Smooth muscle cell (in vitro differentiated cells): Measurements from ENCODE around the gene ATRN. TPM values are rescaled to one million over a fixed set of nuclear protein-coding genes. Genes with fewer than 3 reads are reported as not detected.
"Not testable (repeated sequence)": the region's sequence is repeated elsewhere in the genome, so short reads cannot be mapped to it uniquely, and the experiment has no call there.

Experiments
- DNase-seq: peaks from one replicate; lab custom pipeline; 2025; ENCODE audit not compliant: unreplicated experiment; lab: John Stamatoyannopoulos, UW
- H2AFZ ChIP-seq: fragments of 200-600 bp; sonication (generic); 2 replicates; pipeline ENCODE4 v1.6.0; 2016; ENCODE audit warnings: antibody characterized with exemption, low read depth, mild to moderate bottlenecking
- H3F3A ChIP-seq: fragments of 200-600 bp; sonication (generic); 2 replicates; pipeline ENCODE4 v1.6.0; 2017; ENCODE audit warnings: antibody characterized with exemption, low read depth
- H3K27ac ChIP-seq: fragments of 200-600 bp; sonication (generic); 2 replicates; pipeline ENCODE4 v1.5.1; 2016; ENCODE audit warnings: low read depth, mild to moderate bottlenecking
- H3K27me3 ChIP-seq: fragments of 200-600 bp; sonication (generic); 2 replicates; pipeline ENCODE4 v1.6.1; 2016; ENCODE audit warnings: low read depth, mild to moderate bottlenecking
- H3K36me3 ChIP-seq: fragments of 200-600 bp; sonication (generic); 2 replicates; pipeline ENCODE4 v1.5.1; 2016; ENCODE audit warnings: low read depth
- H3K4me1 ChIP-seq: fragments of 200-600 bp; sonication (generic); 2 replicates; pipeline ENCODE4 v1.5.1; 2016; ENCODE audit warnings: low read depth
- H3K4me2 ChIP-seq: fragments of 200-600 bp; sonication (generic); 2 replicates; pipeline ENCODE4 v1.6.0; 2016; ENCODE audit warnings: mild to moderate bottlenecking
- H3K4me3 ChIP-seq: fragments of 200-600 bp; sonication (generic); 2 replicates; pipeline ENCODE4 v1.5.1; 2016; ENCODE audit warnings: mild to moderate bottlenecking
- H3K79me2 ChIP-seq: fragments of 200-600 bp; sonication (generic); 2 replicates; pipeline ENCODE4 v1.6.0; 2016; ENCODE audit warnings: low read depth, mild to moderate bottlenecking
- H3K9ac ChIP-seq: fragments of 200-600 bp; sonication (generic); 2 replicates; pipeline ENCODE4 v1.6.0; 2016; ENCODE audit warnings: low read depth
- H3K9me3 ChIP-seq: fragments of 200-600 bp; sonication (generic); replicated peaks from 2 replicates; pipeline ENCODE4 v1.5.1; 2016; ENCODE audit warnings: low read depth
- H4K20me1 ChIP-seq: fragments of 200-600 bp; sonication (generic); 2 replicates; pipeline ENCODE4 v1.6.0; 2016; ENCODE audit warnings: low read depth
- CTCF ChIP-seq: fragments of 200-600 bp; sonication (generic); IDR thresholded peaks from 2 replicates; pipeline ENCODE4 v1.5.1; 2017; ENCODE audit warnings: borderline replicate concordance, mild to moderate bottlenecking, antibody characterized with exemption; ENCODE audit not compliant: insufficient read depth, poor library complexity, severe bottlenecking
- WGBS: methylation state at CpG from one replicate; pipeline ENCODE4 v1.1.7; 2016; ENCODE audit warnings: low lambda C conversion rate; 5-methylcytosine and 5-hydroxymethylcytosine counted together
- polyA plus RNA-seq: library from polyadenylated mRNA; unstranded; fragments of >200 nt; fragmentation: Nextera tagmentation; extraction: Ambion mirVana; gene quantifications from 2 replicates; pipeline ENCODE4 v1.2.1, GENCODE V29; 2016
- total RNA-seq: library from RNA; depleted of rRNA; stranded (reverse); fragments of >200 nt; gene quantifications from 2 replicates; pipeline ENCODE4 v1.2.3, GENCODE V29; 2014

The ATRN gene
- total and polyA plus RNA-seq, 2 experiments from 2014 or later = 17.9 to 44.0 TPM

DNA sequence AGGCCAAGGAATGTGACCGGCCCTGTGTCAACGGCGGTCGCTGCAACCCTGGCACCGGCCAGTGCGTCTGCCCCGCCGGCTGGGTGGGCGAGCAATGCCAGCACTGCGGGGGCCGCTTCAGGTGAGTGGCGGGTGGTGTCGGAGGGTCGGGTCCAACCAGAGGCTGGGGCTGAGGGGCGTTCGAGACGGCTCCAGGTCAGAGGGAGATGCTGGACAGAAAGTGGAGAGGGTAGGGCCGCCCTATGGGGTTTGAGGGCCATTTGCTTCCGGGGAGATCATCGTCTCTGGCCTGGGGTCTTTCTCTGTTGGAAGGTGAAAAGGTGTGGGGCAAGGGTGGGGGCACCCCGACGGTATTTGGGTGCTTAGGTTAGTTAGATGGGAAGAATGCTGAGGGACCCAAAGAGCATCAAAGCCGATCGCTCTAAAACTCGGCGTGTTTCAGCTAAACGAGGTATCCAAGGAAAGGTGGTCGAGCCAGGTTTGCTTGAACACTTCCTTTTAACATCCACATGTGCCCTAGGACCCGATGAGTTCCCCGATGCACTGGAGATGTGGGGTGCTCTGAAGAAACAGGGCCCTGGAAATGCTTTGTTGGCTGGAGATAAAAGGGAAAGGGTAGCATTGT lies 691 bp downstream of the ATRN start:
- Histone ChIP-seq H3K36me3 (no peaks in the 10 kb centered on the region), H3K4me2 (peak overlapping the region; percentile 97), H3K27ac (peak overlapping the region; percentile 86), H2AFZ (peak overlapping the region; percentile 95), H3K4me3 (peak overlapping the region; percentile 92), H3K27me3 (no peaks in the 10 kb centered on the region), H3K9me3 (no peaks in the 10 kb centered on the region), H3F3A (no peaks in the 10 kb centered on the region), H3K79me2 (peaks cover 48% of the 10 kb centered on the region), H3K4me1 (peaks cover 17% of the 10 kb centered on the region), H3K9ac (peak overlapping the region; percentile 82), H4K20me1 (peaks cover 43% of the 10 kb centered on the region)
- no peak for TF ChIP-seq CTCF
- WGBS = 6% methylated on average over 30 of the region's 30 CpGs
- DNase-seq = no peak

GRCh38 chr20:3472105-3472504 lies 1.3 kb downstream of the ATRN start:
- 89% methylated on average over 3 of the region's 3 CpGs for WGBS
- H3K79me2 ChIP-seq = peaks cover 51% of the 10 kb centered on the region
- peaks cover 17% of the 10 kb centered on the region for H3K4me1 ChIP-seq

GRCh38 chr20:3473324-3473723 lies 2.5 kb downstream of the ATRN start:
- Histone ChIP-seq H3K27ac (no peak overlapping the region), H3F3A (no peaks in the 10 kb centered on the region), H3K4me3 (no peak overlapping the region), H3K79me2 (peaks cover 55% of the 10 kb centered on the region), H3K9me3 (no peaks in the 10 kb centered on the region), H3K9ac (no peak overlapping the region), H3K27me3 (no peaks in the 10 kb centered on the region), H3K4me1 (peaks cover 17% of the 10 kb centered on the region), H3K4me2 (no peak overlapping the region), H4K20me1 (peaks cover 45% of the 10 kb centered on the region), H2AFZ (no peak overlapping the region), H3K36me3 (no peaks in the 10 kb centered on the region)
- WGBS = 96% methylated on average over 6 of the region's 6 CpGs
- DNase-seq = no peak
- no peak for TF ChIP-seq CTCF

More at GRCh38 chr20:3472105-3472504, 1.3 kb downstream of the ATRN start:
- peak overlapping the region; percentile 97 for H3K4me2 ChIP-seq
- no peaks in the 10 kb centered on the region for H3K36me3 ChIP-seq
- no peak overlapping the region for H2AFZ ChIP-seq
- peak overlapping the region; percentile 82 for H3K9ac ChIP-seq
- H3K27ac ChIP-seq = no peak overlapping the region
- no peaks in the 10 kb centered on the region for H3K9me3 ChIP-seq
- DNase-seq = no peak
- H3F3A ChIP-seq = no peaks in the 10 kb centered on the region
- TF ChIP-seq CTCF = no peak
- peaks cover 45% of the 10 kb centered on the region for H4K20me1 ChIP-seq
- no peaks in the 10 kb centered on the region for H3K27me3 ChIP-seq
- peak overlapping the region; percentile 92 for H3K4me3 ChIP-seq

GRCh38 chr20:3473944-3474343 lies 3.1 kb downstream of the ATRN start:
- 96% methylated on average over 1 of the region's 1 CpG for WGBS
- Histone ChIP-seq H3K4me2 (no peak overlapping the region), H3K27ac (no peak overlapping the region), H2AFZ (no peak overlapping the region), H3K4me3 (no peak overlapping the region), H3K9me3 (no peaks in the 10 kb centered on the region), H3F3A (no peaks in the 10 kb centered on the region), H3K27me3 (no peaks in the 10 kb centered on the region), H3K9ac (no peak overlapping the region), H3K79me2 (peaks cover 59% of the 10 kb centered on the region), H3K4me1 (peaks cover 17% of the 10 kb centered on the region), H3K36me3 (no peaks in the 10 kb centered on the region), H4K20me1 (peaks cover 48% of the 10 kb centered on the region)
- TF ChIP-seq CTCF = no peak
- no peak for DNase-seq

- not testable (repeated sequence) for H3K4me3 ChIP-seq, H3K27me3 ChIP-seq, H3K9me3 ChIP-seq, H3F3A ChIP-seq, H3K36me3 ChIP-seq, H2AFZ ChIP-seq, H3K27ac ChIP-seq, H3K4me2 ChIP-seq, DNase-seq, H3K4me1 ChIP-seq, H3K9ac ChIP-seq
- Histone ChIP-seq H4K20me1 (peaks cover 67% of the 10 kb centered on the region), H3K79me2 (peaks cover 70% of the 10 kb centered on the region)
- 100% methylated on average over 1 of the region's 1 CpG for WGBS
Observed at GRCh38 chr20:3477003-3477860, 6.4 kb downstream of the ATRN start.
